Endothelial cell of umbilical vein (primary cell): ENCODE data around the gene ZNF639.

Source experiments
- POLR2A ChIP-seq: IDR thresholded peaks from 2 replicates; pipeline ENCODE4 v1.6.1; 2012; ENCODE audit warnings: low read depth, mild to moderate bottlenecking, control low read depth, low read length
- POLR2AphosphoS5 ChIP-seq: IDR thresholded peaks from 2 replicates; pipeline ENCODE4 v1.6.1; 2012; ENCODE audit warnings: low read depth, mild to moderate bottlenecking, control low read depth, low read length, moderate library complexity; ENCODE audit not compliant: insufficient read depth
- TF ChIP-seq, protein P1 (sequence below), 2 donors: IDR thresholded peaks; 1 replicate in 1 of 2; 2 replicates in 1 of 2; pipeline ENCODE4 v1.5.1; 2011; ENCODE audit warnings: low read length in 2 of 2, mild to moderate bottlenecking in 2 of 2, moderate library complexity in 2 of 2, control low read depth in 1 of 2, inconsistent platforms in 1 of 2, low read depth in 1 of 2; ENCODE audit not compliant: insufficient read depth in 1 of 2; ENCODE audit errors: extremely low read depth in 1 of 2

DNA sequence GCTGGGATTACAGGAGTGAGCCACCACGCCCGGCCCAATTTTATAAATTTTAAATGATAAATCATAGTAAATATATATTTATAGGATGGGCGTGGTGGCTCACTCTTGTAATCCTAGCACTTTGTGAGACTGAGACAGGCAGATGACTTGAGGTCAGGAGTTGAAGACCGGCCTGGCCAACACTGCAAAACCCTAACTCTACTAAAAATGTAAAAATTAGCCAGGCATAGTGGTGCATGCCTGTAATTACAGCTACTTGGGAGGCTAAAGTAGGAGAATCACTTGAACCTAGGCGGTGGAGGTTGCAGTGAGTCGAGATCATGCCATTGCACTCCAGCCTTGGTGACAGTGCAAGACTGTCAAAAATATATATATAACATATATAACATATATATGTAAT is 51.1 kb downstream of the ZNF639 start:
- TF ChIP-seq, protein P1, sequence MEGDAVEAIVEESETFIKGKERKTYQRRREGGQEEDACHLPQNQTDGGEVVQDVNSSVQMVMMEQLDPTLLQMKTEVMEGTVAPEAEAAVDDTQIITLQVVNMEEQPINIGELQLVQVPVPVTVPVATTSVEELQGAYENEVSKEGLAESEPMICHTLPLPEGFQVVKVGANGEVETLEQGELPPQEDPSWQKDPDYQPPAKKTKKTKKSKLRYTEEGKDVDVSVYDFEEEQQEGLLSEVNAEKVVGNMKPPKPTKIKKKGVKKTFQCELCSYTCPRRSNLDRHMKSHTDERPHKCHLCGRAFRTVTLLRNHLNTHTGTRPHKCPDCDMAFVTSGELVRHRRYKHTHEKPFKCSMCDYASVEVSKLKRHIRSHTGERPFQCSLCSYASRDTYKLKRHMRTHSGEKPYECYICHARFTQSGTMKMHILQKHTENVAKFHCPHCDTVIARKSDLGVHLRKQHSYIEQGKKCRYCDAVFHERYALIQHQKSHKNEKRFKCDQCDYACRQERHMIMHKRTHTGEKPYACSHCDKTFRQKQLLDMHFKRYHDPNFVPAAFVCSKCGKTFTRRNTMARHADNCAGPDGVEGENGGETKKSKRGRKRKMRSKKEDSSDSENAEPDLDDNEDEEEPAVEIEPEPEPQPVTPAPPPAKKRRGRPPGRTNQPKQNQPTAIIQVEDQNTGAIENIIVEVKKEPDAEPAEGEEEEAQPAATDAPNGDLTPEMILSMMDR (IDR thresholded peaks at IDR 0.05; ENCODE audit: extremely low read depth in 1 of 2, insufficient read depth in 1 of 2, low read depth in 1 of 2, low read length in 2 of 2) = no peak
- TF ChIP-seq POLR2A = no peak
- TF ChIP-seq POLR2AphosphoS5 = no peak
